Mesendoderm (in vitro differentiated cells): ENCODE data around the gene RFTN2.
A peak's percentile ranks its signal among the peaks of the same experiment; 100 is the strongest.

Experiments used
- DNase-seq: peaks from one replicate; pipeline ENCODE4 v3.0.0; 2013
- H2AK5ac ChIP-seq: 2 replicates; pipeline ENCODE4 v1.6.1; 2013; ENCODE audit warnings: low read length, inconsistent platforms
- H2BK120ac ChIP-seq: 2 replicates; pipeline ENCODE4 v1.6.1; 2013; ENCODE audit warnings: low read depth, mild to moderate bottlenecking, low read length, moderate library complexity, mixed read lengths
- H2BK15ac ChIP-seq: replicated peaks from 2 replicates; pipeline ENCODE4 v1.6.1; 2013; ENCODE audit warnings: low read depth, mild to moderate bottlenecking, moderate library complexity
- H2BK5ac ChIP-seq: 2 replicates; pipeline ENCODE4 v1.6.1; 2013; ENCODE audit warnings: low read length, inconsistent platforms
- H3K18ac ChIP-seq: 2 replicates; pipeline ENCODE4 v1.6.1; 2013; ENCODE audit warnings: mild to moderate bottlenecking, low read length, mixed read lengths
- H3K23ac ChIP-seq: one replicate; pipeline ENCODE4 v1.6.1; 2013; ENCODE audit warnings: low read length
- H3K27ac ChIP-seq: 2 replicates; pipeline ENCODE4 v1.5.1; 2013; ENCODE audit warnings: low read depth, mild to moderate bottlenecking, inconsistent platforms, low read length, moderate library complexity
- H3K27me3 ChIP-seq: 2 replicates; pipeline ENCODE4 v1.6.1; 2013; ENCODE audit warnings: low read length, control low read depth, mild to moderate bottlenecking, inconsistent platforms; ENCODE audit not compliant: insufficient read depth, poor library complexity
- H3K36me3 ChIP-seq: 2 replicates; pipeline ENCODE4 v1.6.1; 2013; ENCODE audit warnings: low read length, inconsistent platforms; ENCODE audit not compliant: control insufficient read depth, insufficient read depth
- H3K4ac ChIP-seq: one replicate; pipeline ENCODE4 v1.6.1; 2013; ENCODE audit warnings: low read depth, mild to moderate bottlenecking, low read length, moderate library complexity
- H3K4me1 ChIP-seq: 2 replicates; pipeline ENCODE4 v1.6.1; 2013; ENCODE audit warnings: low read depth, low read length, inconsistent platforms; ENCODE audit not compliant: control insufficient read depth
- H3K4me2 ChIP-seq: 2 replicates; pipeline ENCODE4 v1.6.1; 2013; ENCODE audit warnings: low read length
- H3K4me3 ChIP-seq: 2 replicates; pipeline ENCODE4 v1.5.1; 2013; ENCODE audit warnings: mild to moderate bottlenecking, low read length
- H3K56ac ChIP-seq: one replicate; pipeline ENCODE4 v1.6.1; 2013; ENCODE audit warnings: low read length
- H3K79me1 ChIP-seq: 2 replicates; pipeline ENCODE4 v1.6.1; 2013; ENCODE audit warnings: low read length, inconsistent platforms
- H3K79me2 ChIP-seq: 2 replicates; pipeline ENCODE4 v1.6.1; 2013; ENCODE audit warnings: mild to moderate bottlenecking, low read length; ENCODE audit not compliant: control insufficient read depth, insufficient read depth
- H3K9ac ChIP-seq: 2 replicates; pipeline ENCODE4 v1.6.1; 2013; ENCODE audit warnings: low read length, inconsistent platforms
- H4K5ac ChIP-seq: one replicate; pipeline ENCODE4 v1.6.1; 2013; ENCODE audit warnings: low read length
- H4K8ac ChIP-seq: one replicate; pipeline ENCODE4 v1.6.1; 2013; ENCODE audit warnings: low read depth, mild to moderate bottlenecking, control low read depth, low read length, moderate library complexity
- WGBS: extraction: QIAGEN DNeasy Blood & Tissue Kit; methylation state at CpG from one replicate; pipeline ENCODE4 v1.1.7; 2013; ENCODE audit warnings: low lambda C conversion rate, missing lambda C conversion rate; ENCODE audit not compliant: insufficient coverage; ENCODE audit errors: extremely low coverage; 5-methylcytosine and 5-hydroxymethylcytosine counted together

RFTN2 gene

DNA sequence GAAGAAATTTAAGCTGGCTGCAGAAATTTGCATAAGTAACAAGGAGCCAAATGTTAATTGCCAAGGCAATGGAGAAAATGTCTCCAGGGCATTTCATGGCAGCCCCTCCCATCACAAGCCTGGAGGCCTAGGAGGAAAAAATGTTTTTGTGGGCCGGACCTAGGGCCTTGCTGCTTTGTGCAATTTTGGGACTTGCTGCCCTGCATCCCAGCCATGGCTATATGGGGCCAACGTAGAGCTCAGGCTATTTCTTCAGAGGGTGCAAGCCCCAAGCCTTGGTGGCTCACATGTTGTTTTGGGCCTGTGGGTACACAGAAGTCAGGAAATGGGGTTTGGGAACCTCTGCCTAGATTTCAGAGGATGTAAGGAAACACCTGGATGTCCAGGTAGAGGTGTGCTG is 101.8 kb downstream of the RFTN2 start:
- H2AK5ac ChIP-seq: no peak overlapping the region
- H2BK15ac ChIP-seq: no peak overlapping the region
- no peaks in the 10 kb centered on the region for H3K79me2 ChIP-seq
- H3K56ac ChIP-seq: no peak overlapping the region
- no peak overlapping the region for H3K4me2 ChIP-seq
- no peak overlapping the region for H3K4ac ChIP-seq
- no peaks in the 10 kb centered on the region for H3K27me3 ChIP-seq
- DNase-seq: peak; percentile 47
- H3K18ac ChIP-seq: no peak overlapping the region
- H3K36me3 ChIP-seq: no peaks in the 10 kb centered on the region
- no peak overlapping the region for H3K27ac ChIP-seq
- H3K4me3 ChIP-seq: peak overlapping the region; percentile 12
- no CpG with 5 or more reads among the region's 2 CpGs for WGBS
- H2BK120ac ChIP-seq: no peak overlapping the region
- peaks cover 7% of the 10 kb centered on the region for H3K4me1 ChIP-seq
- no peak overlapping the region for H3K9ac ChIP-seq
- no peak overlapping the region for H3K23ac ChIP-seq
- no peak overlapping the region for H4K5ac ChIP-seq
- H4K8ac ChIP-seq: no peak overlapping the region
- H2BK5ac ChIP-seq: no peak overlapping the region
- H3K79me1 ChIP-seq: no peaks in the 10 kb centered on the region

DNA sequence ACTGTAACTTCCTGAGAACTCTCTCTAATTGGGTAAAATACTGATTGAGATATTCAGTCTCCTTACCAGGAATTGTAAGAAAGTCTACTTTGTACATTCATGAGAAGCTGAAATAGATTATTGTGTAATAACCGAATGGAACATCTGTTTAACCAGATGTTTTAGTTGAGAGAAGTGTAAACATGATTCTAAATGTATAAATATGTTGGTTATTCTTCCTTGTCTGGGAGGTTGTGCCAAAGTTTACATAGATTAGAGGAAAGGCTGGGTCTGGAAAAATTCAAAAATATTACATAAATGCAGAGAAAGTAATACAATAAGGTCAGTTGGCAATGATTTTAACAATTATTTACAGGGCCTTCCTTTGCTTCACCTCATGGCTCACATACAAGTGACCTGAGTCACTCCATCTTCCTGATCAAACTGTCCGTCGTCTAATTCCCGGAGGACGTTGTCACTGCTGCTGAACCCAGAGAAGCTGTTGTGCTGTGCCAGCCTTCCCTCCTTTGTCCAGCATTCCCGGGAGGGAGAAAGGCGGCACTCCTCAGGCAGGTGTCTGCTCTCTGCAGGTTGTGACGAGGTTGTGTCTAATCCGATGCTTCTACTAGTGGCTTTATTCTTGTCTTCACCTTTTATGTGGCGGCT is 103.6 kb downstream of the RFTN2 start:
- Histone ChIP-seq H3K79me2 (no peaks in the 10 kb centered on the region), H2BK15ac (no peak overlapping the region), H2BK120ac (no peak overlapping the region), H2AK5ac (no peak overlapping the region), H3K4me1 (peaks cover 2% of the 10 kb centered on the region), H3K4ac (no peak overlapping the region), H4K8ac (no peak overlapping the region), H3K23ac (no peak overlapping the region), H3K56ac (no peak overlapping the region), H3K36me3 (no peaks in the 10 kb centered on the region), H3K9ac (no peak overlapping the region), H3K4me2 (no peak overlapping the region), H3K79me1 (no peaks in the 10 kb centered on the region), H3K27me3 (no peaks in the 10 kb centered on the region), H3K18ac (no peak overlapping the region), H3K27ac (no peak overlapping the region), H4K5ac (no peak overlapping the region), H3K4me3 (no peak overlapping the region), H2BK5ac (no peak overlapping the region)
- WGBS: no CpG with 5 or more reads among the region's 10 CpGs
- peak; percentile 62 for DNase-seq

DNA sequence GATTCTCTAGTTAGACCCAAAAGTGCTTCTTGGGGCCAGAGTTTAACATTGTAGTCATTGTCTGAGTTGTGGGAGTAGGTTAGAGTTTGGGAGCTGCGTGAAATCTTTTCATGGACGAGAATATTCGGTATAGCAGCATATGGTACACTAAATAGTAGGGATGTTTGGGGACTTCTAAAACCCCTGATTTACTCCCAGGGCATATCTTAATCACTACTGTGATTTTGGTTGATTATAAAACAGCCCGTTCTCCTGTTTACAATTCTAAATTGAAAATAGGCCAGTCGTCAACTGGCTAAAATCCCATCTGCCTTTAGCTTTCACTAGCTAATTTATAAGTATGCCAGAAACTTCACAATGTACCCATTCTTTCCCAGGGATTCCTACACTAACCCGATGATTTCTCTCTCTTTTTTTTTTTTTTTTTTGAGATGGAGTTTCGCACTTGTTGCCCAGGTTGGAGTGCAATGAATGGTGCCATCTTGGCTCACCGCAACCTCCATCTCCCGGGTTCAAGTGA is 115.2 kb downstream of the RFTN2 start:
- Histone ChIP-seq H3K56ac (no peak overlapping the region), H3K18ac (no peak overlapping the region), H2BK15ac (no peak overlapping the region), H3K79me2 (no peaks in the 10 kb centered on the region), H3K27ac (no peak overlapping the region), H4K8ac (no peak overlapping the region), H3K79me1 (no peaks in the 10 kb centered on the region), H3K4me3 (no peak overlapping the region), H2AK5ac (no peak overlapping the region), H3K4ac (no peak overlapping the region), H2BK5ac (no peak overlapping the region), H4K5ac (no peak overlapping the region), H3K9ac (no peak overlapping the region), H2BK120ac (no peak overlapping the region), H3K4me1 (no peaks in the 10 kb centered on the region), H3K36me3 (peaks cover 2% of the 10 kb centered on the region), H3K27me3 (no peaks in the 10 kb centered on the region), H3K23ac (no peak overlapping the region), H3K4me2 (no peak overlapping the region)
- no CpG with 5 or more reads among the region's 9 CpGs for WGBS
- no peak for DNase-seq

DNA sequence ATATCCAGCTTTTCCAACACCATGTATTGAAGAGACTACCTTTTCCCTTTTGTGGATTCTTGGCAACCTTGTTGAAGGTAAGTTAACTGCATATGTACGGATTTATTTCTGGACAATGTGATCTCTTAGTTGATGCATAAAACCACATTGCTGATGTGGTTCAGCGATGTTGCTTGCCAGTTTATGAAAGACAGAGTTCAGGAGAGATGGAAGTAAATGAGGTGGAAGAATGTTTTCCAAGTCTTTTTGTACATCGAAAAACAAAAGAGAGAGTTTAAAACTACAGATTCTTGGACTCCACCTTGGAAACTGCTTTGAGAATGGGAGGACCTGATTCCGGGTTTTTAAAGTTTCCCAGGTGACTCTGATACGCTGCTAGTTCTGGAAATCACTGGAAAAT is 115.7 kb downstream of the RFTN2 start:
- Histone ChIP-seq H3K79me2 (no peaks in the 10 kb centered on the region), H2BK5ac (no peak overlapping the region), H3K4me2 (no peak overlapping the region), H3K23ac (no peak overlapping the region), H3K4me1 (no peaks in the 10 kb centered on the region), H3K18ac (no peak overlapping the region), H4K5ac (no peak overlapping the region), H3K9ac (no peak overlapping the region), H3K27ac (no peak overlapping the region), H2BK120ac (no peak overlapping the region), H3K79me1 (no peaks in the 10 kb centered on the region), H3K36me3 (peaks cover 2% of the 10 kb centered on the region), H3K4me3 (no peak overlapping the region), H3K27me3 (no peaks in the 10 kb centered on the region), H3K4ac (no peak overlapping the region), H3K56ac (no peak overlapping the region), H2AK5ac (no peak overlapping the region), H2BK15ac (no peak overlapping the region), H4K8ac (no peak overlapping the region)
- WGBS: no CpG with 5 or more reads among the region's 5 CpGs
- no peak for DNase-seq

DNA sequence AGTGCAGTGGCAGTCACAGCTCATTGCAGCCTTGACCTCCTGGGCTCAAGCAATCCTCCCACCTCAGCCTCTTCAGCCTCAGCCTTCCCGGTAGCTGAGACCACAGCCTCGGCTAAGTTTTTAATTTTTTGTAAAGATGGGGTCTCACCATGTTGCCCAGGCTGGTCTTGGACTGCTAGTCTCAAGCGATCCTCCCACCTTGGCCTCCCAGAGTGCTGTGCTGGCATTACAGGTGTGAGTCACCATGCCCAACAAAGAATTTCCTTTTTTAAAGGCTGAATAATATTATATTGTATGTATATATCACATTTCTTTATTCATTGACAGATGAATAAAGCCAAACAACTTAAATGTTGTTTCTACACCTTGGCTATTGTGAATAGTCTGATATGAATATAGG is 117.0 kb downstream of the RFTN2 start:
- no peak overlapping the region for H3K27ac ChIP-seq

DNA sequence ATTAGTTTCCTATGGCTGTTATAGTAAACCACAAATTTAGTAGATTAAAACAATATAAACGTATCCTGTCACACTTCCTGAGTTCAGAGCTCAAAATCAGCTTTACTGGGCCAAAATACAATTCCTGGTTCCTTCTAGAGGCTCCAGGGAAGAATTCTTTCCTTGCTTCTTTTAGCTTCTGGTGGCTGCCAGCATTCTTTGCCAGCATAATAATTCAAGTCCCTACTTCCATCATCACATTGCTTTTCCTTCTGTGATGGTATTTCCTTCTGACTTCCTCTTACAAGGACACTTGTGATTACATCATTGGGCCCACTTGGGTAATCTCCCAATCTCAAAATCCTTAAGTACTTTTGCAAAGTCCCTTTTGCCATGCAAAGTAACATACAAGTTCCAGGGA is 118.9 kb downstream of the RFTN2 start:
- H2BK120ac ChIP-seq: no peak overlapping the region
- H3K56ac ChIP-seq: no peak overlapping the region
- no peak overlapping the region for H2BK5ac ChIP-seq
- no peaks in the 10 kb centered on the region for H3K4me1 ChIP-seq
- H3K79me1 ChIP-seq: no peaks in the 10 kb centered on the region
- H4K5ac ChIP-seq: no peak overlapping the region
- no peak overlapping the region for H3K23ac ChIP-seq
- H4K8ac ChIP-seq: no peak overlapping the region
- no peaks in the 10 kb centered on the region for H3K79me2 ChIP-seq
- H2BK15ac ChIP-seq: no peak overlapping the region
- H3K4ac ChIP-seq: no peak overlapping the region
- H3K27ac ChIP-seq: no peak overlapping the region
- peak; percentile 77 for DNase-seq
- WGBS: no CpG with 5 or more reads among the region's 1 CpG
- H3K9ac ChIP-seq: no peak overlapping the region
- no peak overlapping the region for H3K18ac ChIP-seq
- no peaks in the 10 kb centered on the region for H3K27me3 ChIP-seq
- H3K4me2 ChIP-seq: no peak overlapping the region
- H3K36me3 ChIP-seq: peaks cover 2% of the 10 kb centered on the region
- no peak overlapping the region for H2AK5ac ChIP-seq
- H3K4me3 ChIP-seq: no peak overlapping the region

More for the DNA sequence above, 117.0 kb downstream of the RFTN2 start:
- no peak overlapping the region for H3K18ac ChIP-seq
- H2AK5ac ChIP-seq: no peak overlapping the region
- no peak overlapping the region for H3K4me3 ChIP-seq
- H3K79me1 ChIP-seq: no peaks in the 10 kb centered on the region
- DNase-seq: no peak
- no peak overlapping the region for H3K23ac ChIP-seq
- peaks cover 2% of the 10 kb centered on the region for H3K36me3 ChIP-seq
- H3K27me3 ChIP-seq: no peaks in the 10 kb centered on the region
- H2BK5ac ChIP-seq: no peak overlapping the region
- H4K5ac ChIP-seq: no peak overlapping the region
- no peaks in the 10 kb centered on the region for H3K79me2 ChIP-seq
- no peak overlapping the region for H3K9ac ChIP-seq
- no peak overlapping the region for H4K8ac ChIP-seq
- WGBS: no CpG with 5 or more reads among the region's 3 CpGs
- H3K4me2 ChIP-seq: no peak overlapping the region
- H3K4me1 ChIP-seq: no peaks in the 10 kb centered on the region
- H3K56ac ChIP-seq: no peak overlapping the region
- no peak overlapping the region for H2BK120ac ChIP-seq
- no peak overlapping the region for H3K4ac ChIP-seq
- no peak overlapping the region for H2BK15ac ChIP-seq
